Smooth muscle cell (in vitro differentiated cells): ENCODE measurements around the gene LHFPL3. TPM values are rescaled to one million over a fixed set of nuclear protein-coding genes. Genes with fewer than 3 reads are reported as not detected.

Experiments used
- DNase-seq: peaks from one replicate; lab custom pipeline; 2025; ENCODE audit not compliant: unreplicated experiment; lab: John Stamatoyannopoulos, UW
- H2AFZ ChIP-seq: fragments of 200-600 bp; sonication (generic); 2 replicates; pipeline ENCODE4 v1.6.0; 2016; ENCODE audit warnings: antibody characterized with exemption, low read depth, mild to moderate bottlenecking
- H3F3A ChIP-seq: fragments of 200-600 bp; sonication (generic); 2 replicates; pipeline ENCODE4 v1.6.0; 2017; ENCODE audit warnings: antibody characterized with exemption, low read depth
- H3K27ac ChIP-seq: fragments of 200-600 bp; sonication (generic); 2 replicates; pipeline ENCODE4 v1.5.1; 2016; ENCODE audit warnings: low read depth, mild to moderate bottlenecking
- H3K27me3 ChIP-seq: fragments of 200-600 bp; sonication (generic); 2 replicates; pipeline ENCODE4 v1.6.1; 2016; ENCODE audit warnings: low read depth, mild to moderate bottlenecking
- H3K36me3 ChIP-seq: fragments of 200-600 bp; sonication (generic); 2 replicates; pipeline ENCODE4 v1.5.1; 2016; ENCODE audit warnings: low read depth
- H3K4me1 ChIP-seq: fragments of 200-600 bp; sonication (generic); 2 replicates; pipeline ENCODE4 v1.5.1; 2016; ENCODE audit warnings: low read depth
- H3K4me2 ChIP-seq: fragments of 200-600 bp; sonication (generic); 2 replicates; pipeline ENCODE4 v1.6.0; 2016; ENCODE audit warnings: mild to moderate bottlenecking
- H3K4me3 ChIP-seq: fragments of 200-600 bp; sonication (generic); 2 replicates; pipeline ENCODE4 v1.5.1; 2016; ENCODE audit warnings: mild to moderate bottlenecking
- H3K79me2 ChIP-seq: fragments of 200-600 bp; sonication (generic); 2 replicates; pipeline ENCODE4 v1.6.0; 2016; ENCODE audit warnings: low read depth, mild to moderate bottlenecking
- H3K9ac ChIP-seq: fragments of 200-600 bp; sonication (generic); 2 replicates; pipeline ENCODE4 v1.6.0; 2016; ENCODE audit warnings: low read depth
- H3K9me3 ChIP-seq: fragments of 200-600 bp; sonication (generic); replicated peaks from 2 replicates; pipeline ENCODE4 v1.5.1; 2016; ENCODE audit warnings: low read depth
- H4K20me1 ChIP-seq: fragments of 200-600 bp; sonication (generic); 2 replicates; pipeline ENCODE4 v1.6.0; 2016; ENCODE audit warnings: low read depth
- WGBS: methylation state at CpG from one replicate; pipeline ENCODE4 v1.1.7; 2016; ENCODE audit warnings: low lambda C conversion rate; 5-methylcytosine and 5-hydroxymethylcytosine counted together
- polyA plus RNA-seq: library from polyadenylated mRNA; unstranded; fragments of >200 nt; fragmentation: Nextera tagmentation; extraction: Ambion mirVana; gene quantifications from 2 replicates; pipeline ENCODE4 v1.2.1, GENCODE V29; 2016
- total RNA-seq: library from RNA; depleted of rRNA; stranded (reverse); fragments of >200 nt; gene quantifications from 2 replicates; pipeline ENCODE4 v1.2.3, GENCODE V29; 2014
- TF ChIP-seq, protein P1 (sequence below): fragments of 200-600 bp; sonication (generic); IDR thresholded peaks from 2 replicates; pipeline ENCODE4 v1.5.1; 2017; ENCODE audit warnings: borderline replicate concordance, mild to moderate bottlenecking, antibody characterized with exemption; ENCODE audit not compliant: insufficient read depth, poor library complexity, severe bottlenecking

LHFPL3 gene
- total and polyA plus RNA-seq, 2 experiments from 2014 or later: not detected

DNA sequence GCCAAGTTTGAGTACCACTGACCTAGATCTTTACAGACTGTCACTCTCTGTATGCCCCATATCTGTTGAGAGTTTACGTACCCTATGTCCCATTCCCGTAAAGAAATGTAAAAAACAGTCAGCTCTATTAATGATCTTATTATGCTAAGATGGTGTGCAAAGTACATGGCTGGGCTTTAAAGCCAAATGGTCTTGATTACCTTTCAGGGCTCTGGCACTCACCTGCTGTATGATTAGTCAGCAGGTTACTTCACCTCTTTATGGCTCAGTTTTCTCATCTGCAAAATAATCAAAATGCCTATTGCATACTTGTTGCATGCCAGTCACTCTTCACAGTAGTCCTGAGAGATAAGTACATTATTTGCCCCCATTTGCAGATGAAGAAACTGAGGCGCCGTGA is 54.2 kb downstream of the LHFPL3 start:
- no peaks in the 10 kb centered on the region for H3F3A ChIP-seq
- WGBS: 98% methylated on average over 4 of the region's 4 CpGs

DNA sequence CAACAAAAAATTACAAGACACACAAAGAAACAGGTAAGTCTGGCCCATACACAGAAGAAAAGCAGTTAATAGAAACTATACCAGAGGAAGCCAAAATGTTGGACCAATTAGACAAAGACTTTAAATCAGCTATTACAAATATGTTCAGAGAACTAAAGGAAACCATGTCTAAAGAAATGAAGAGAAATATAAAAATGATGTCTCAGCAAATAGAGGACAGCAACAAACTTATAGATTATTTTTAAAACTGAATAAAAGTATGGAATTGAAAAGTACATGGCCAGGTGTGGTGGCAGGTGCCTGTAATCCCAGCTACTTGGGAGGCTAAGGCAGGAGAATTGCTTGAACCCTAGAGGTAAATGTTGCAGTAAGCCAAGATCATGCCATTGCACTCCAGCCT is 58.5 kb downstream of the LHFPL3 start:
- H3K36me3 ChIP-seq: no peaks in the 10 kb centered on the region
- no peak for DNase-seq
- H3F3A ChIP-seq: no peaks in the 10 kb centered on the region
- no peaks in the 10 kb centered on the region for H3K27me3 ChIP-seq
- no peak overlapping the region for H3K27ac ChIP-seq
- H3K79me2 ChIP-seq: no peaks in the 10 kb centered on the region
- no peak overlapping the region for H3K4me2 ChIP-seq
- TF ChIP-seq, protein P1, sequence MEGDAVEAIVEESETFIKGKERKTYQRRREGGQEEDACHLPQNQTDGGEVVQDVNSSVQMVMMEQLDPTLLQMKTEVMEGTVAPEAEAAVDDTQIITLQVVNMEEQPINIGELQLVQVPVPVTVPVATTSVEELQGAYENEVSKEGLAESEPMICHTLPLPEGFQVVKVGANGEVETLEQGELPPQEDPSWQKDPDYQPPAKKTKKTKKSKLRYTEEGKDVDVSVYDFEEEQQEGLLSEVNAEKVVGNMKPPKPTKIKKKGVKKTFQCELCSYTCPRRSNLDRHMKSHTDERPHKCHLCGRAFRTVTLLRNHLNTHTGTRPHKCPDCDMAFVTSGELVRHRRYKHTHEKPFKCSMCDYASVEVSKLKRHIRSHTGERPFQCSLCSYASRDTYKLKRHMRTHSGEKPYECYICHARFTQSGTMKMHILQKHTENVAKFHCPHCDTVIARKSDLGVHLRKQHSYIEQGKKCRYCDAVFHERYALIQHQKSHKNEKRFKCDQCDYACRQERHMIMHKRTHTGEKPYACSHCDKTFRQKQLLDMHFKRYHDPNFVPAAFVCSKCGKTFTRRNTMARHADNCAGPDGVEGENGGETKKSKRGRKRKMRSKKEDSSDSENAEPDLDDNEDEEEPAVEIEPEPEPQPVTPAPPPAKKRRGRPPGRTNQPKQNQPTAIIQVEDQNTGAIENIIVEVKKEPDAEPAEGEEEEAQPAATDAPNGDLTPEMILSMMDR: no peak
- H3K4me3 ChIP-seq: no peak overlapping the region
- H4K20me1 ChIP-seq: no peaks in the 10 kb centered on the region
- no peak overlapping the region for H3K9ac ChIP-seq
- H3K4me1 ChIP-seq: no peaks in the 10 kb centered on the region
- no peak overlapping the region for H2AFZ ChIP-seq
- peaks cover 5% of the 10 kb centered on the region for H3K9me3 ChIP-seq

More for the DNA sequence above, 54.2 kb downstream of the LHFPL3 start:
- Histone ChIP-seq H3K27ac (no peak overlapping the region), H3K4me1 (no peaks in the 10 kb centered on the region), H3K36me3 (no peaks in the 10 kb centered on the region), H3K79me2 (no peaks in the 10 kb centered on the region), H2AFZ (no peak overlapping the region), H3K9ac (no peak overlapping the region), H4K20me1 (no peaks in the 10 kb centered on the region), H3K27me3 (no peaks in the 10 kb centered on the region), H3K4me2 (no peak overlapping the region), H3K4me3 (no peak overlapping the region), H3K9me3 (no peaks in the 10 kb centered on the region)
- DNase-seq: no peak
- TF ChIP-seq, protein P1: no peak

DNA sequence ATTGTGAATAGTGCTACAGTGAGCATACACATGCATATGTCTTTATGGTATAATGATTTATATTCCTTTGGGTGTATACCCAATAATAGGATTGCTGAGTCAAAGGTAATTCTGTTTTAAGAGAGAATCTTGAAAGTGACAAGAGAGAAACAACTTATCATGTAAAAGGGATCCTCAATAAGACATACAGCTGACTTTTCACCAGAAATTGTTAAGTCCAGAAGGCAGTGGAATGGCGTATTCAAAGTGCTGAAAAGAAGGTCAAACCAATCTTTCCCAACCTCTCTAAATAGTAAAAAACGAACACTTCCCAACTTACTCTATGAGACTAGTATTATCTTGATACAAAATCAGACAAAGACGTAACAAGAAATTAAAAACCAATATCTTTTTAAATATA is 59.8 kb downstream of the LHFPL3 start:
- 74% methylated on average over 3 of the region's 3 CpGs for WGBS
- TF ChIP-seq, protein P1: no peak
- Histone ChIP-seq H3K4me2 (no peak overlapping the region), H3K79me2 (no peaks in the 10 kb centered on the region), H3K9ac (no peak overlapping the region), H3K27ac (no peak overlapping the region), H3K27me3 (no peaks in the 10 kb centered on the region), H3F3A (no peaks in the 10 kb centered on the region), H3K4me1 (no peaks in the 10 kb centered on the region), H3K9me3 (peaks cover 5% of the 10 kb centered on the region), H3K4me3 (no peak overlapping the region), H2AFZ (no peak overlapping the region), H4K20me1 (no peaks in the 10 kb centered on the region), H3K36me3 (no peaks in the 10 kb centered on the region)
- no peak for DNase-seq

DNA sequence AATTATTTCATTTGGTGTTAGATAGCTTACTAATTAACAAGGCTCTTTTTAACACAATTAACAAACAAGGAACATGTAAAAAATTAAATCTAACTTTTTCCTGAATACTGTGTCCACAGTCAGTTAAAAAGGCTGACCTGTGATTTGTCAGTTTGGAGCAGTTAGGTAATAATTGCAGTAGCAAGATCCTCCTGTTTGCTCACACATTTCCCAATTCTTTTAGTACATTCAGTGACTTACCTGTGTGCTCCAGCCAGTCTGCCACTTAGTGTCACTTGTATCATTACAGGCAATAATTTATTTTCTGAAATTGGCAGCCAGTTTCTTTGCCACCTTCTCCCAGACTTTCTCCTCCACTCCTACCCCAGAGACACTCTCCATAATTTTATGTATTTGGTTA is 66.8 kb downstream of the LHFPL3 start:
- no peaks in the 10 kb centered on the region for H3F3A ChIP-seq
- no peak overlapping the region for H2AFZ ChIP-seq
- H3K4me1 ChIP-seq: no peaks in the 10 kb centered on the region
- no peak overlapping the region for H3K9ac ChIP-seq
- no peaks in the 10 kb centered on the region for H3K9me3 ChIP-seq
- H3K79me2 ChIP-seq: no peaks in the 10 kb centered on the region
- no peak for DNase-seq
- no peaks in the 10 kb centered on the region for H4K20me1 ChIP-seq
- no peak overlapping the region for H3K27ac ChIP-seq
- H3K27me3 ChIP-seq: no peaks in the 10 kb centered on the region
- no peaks in the 10 kb centered on the region for H3K36me3 ChIP-seq
- no peak overlapping the region for H3K4me2 ChIP-seq
- TF ChIP-seq, protein P1: no peak
- no peak overlapping the region for H3K4me3 ChIP-seq
